Activated T-helper 9 cell treated with anti-CD3 and anti-CD28 coated beads, Interleukin-2, amount 50 U/mL, for 16 hours (primary cell): Measurements from ENCODE around the gene VWA8.

Experiments
- DNase-seq: peaks from one replicate; pipeline ENCODE4 v3.0.0-alpha.2; 2020; ENCODE audit warnings: low read depth

VWA8 gene

GRCh38 chr13:41742917-41743552 lies 217.9 kb downstream of the VWA8 start:
- DNase-seq, result no peak

GRCh38 chr13:41740479-41740878 lies 220.4 kb downstream of the VWA8 start:
- no peak for DNase-seq

GRCh38 chr13:41722684-41723535 lies 238.0 kb downstream of the VWA8 start:
- no peak for DNase-seq

- DNase-seq, result no peak
Observed at GRCh38 chr13:41720839-41721561, 239.9 kb downstream of the VWA8 start.

GRCh38 chr13:41716236-41716635 lies 244.7 kb downstream of the VWA8 start:
- DNase-seq, result no peak

GRCh38 chr13:41713405-41713804 lies 247.5 kb downstream of the VWA8 start:
- no peak for DNase-seq

GRCh38 chr13:41710771-41711170 lies 250.1 kb downstream of the VWA8 start:
- no peak for DNase-seq

GRCh38 chr13:41709511-41709910 lies 251.4 kb downstream of the VWA8 start:
- no peak for DNase-seq

GRCh38 chr13:41708713-41709112 lies 252.2 kb downstream of the VWA8 start:
- DNase-seq, result no peak

GRCh38 chr13:41707194-41707821 lies 253.6 kb downstream of the VWA8 start:
- no peak for DNase-seq

GRCh38 chr13:41706152-41706551 lies 254.8 kb downstream of the VWA8 start:
- DNase-seq, result no peak

- DNase-seq, result no peak
Observed at GRCh38 chr13:41702540-41702939, 258.4 kb downstream of the VWA8 start.

- DNase-seq, result no peak
Observed at GRCh38 chr13:41701676-41702075, 259.2 kb downstream of the VWA8 start.

- DNase-seq, result no peak
Observed at GRCh38 chr13:41700790-41701310, 260.1 kb downstream of the VWA8 start.

- no peak for DNase-seq
Observed at GRCh38 chr13:41699759-41700158, 261.1 kb downstream of the VWA8 start.

GRCh38 chr13:41697578-41697977 lies 263.3 kb downstream of the VWA8 start:
- DNase-seq, result no peak

GRCh38 chr13:41696163-41697003 lies 264.5 kb downstream of the VWA8 start:
- DNase-seq, result no peak

- DNase-seq, result no peak
Observed at GRCh38 chr13:41694545-41695301, 266.2 kb downstream of the VWA8 start.

- DNase-seq, result no peak
Observed at GRCh38 chr13:41693434-41693833, 267.5 kb downstream of the VWA8 start.

GRCh38 chr13:41691274-41691673 lies 269.6 kb downstream of the VWA8 start:
- no peak for DNase-seq
